Adrenal gland (tissue), 12 donors: ENCODE results near the gene IL34. TPM values are rescaled to one million over a fixed set of nuclear protein-coding genes. Genes with fewer than 3 reads are reported as not detected.

Source experiments
- DNase-seq, 7 donors: peaks; one replicate each; pipeline ENCODE4 v3.0.0-alpha.2; 2019 to 2020
- H3K27ac ChIP-seq, 5 donors: fragments of 200-600 bp; sonication (generic) in 4 of 5; 1 replicate in 3 of 5; 2 replicates in 2 of 5; pipeline versions ENCODE4 v1.5.1 to v1.8.0; 2016 to 2020; ENCODE audit warnings: mild to moderate bottlenecking in 1 of 5
- H3K27me3 ChIP-seq: fragments of 200-600 bp; 2 replicates; pipeline ENCODE4 v1.8.0; 2021
- H3K36me3 ChIP-seq, 2 donors: fragments of 200-600 bp; replicated peaks in 1 of 2; 1 replicate in 1 of 2; 2 replicates in 1 of 2; pipeline versions ENCODE4 v1.5.1 to v1.8.0; 2018 to 2022
- H3K4me1 ChIP-seq, 2 donors: fragments of 200-600 bp; replicated peaks in 1 of 2; 1 replicate in 1 of 2; 2 replicates in 1 of 2; pipeline versions ENCODE4 v1.5.1 to v1.8.0; 2018 to 2021
- H3K4me3 ChIP-seq, 4 donors: fragments of 200-600 bp; sonication (generic) in 3 of 4; one replicate each; pipeline ENCODE4 v1.5.1; 2016 to 2018
- H3K9me3 ChIP-seq, 3 donors: fragments of 200-600 bp; sonication (generic) in 1 of 3; replicated peaks in 1 of 3; 1 replicate in 2 of 3; 2 replicates in 1 of 3; pipeline versions ENCODE4 v1.5.1 to v1.8.0; 2016 to 2021
- CTCF ChIP-seq, 6 experiments: fragments of 450-650 bp in 4 of 6; fragments of 200-600 bp in 2 of 6; sonication (generic) in 1 of 6; IDR thresholded peaks; 1 replicate in 5 of 6; 2 replicates in 1 of 6; pipeline versions ENCODE4 v1.5.1 to v1.8.0; 2016 to 2021; ENCODE audit warnings: antibody characterized with exemption in 6 of 6, mild to moderate bottlenecking in 2 of 6, moderate library complexity in 1 of 6
- POLR2A ChIP-seq, 2 donors: fragments of 450-650 bp; IDR thresholded peaks; one replicate each; pipeline ENCODE4 v1.6.1; 2017; ENCODE audit warnings: antibody characterized with exemption in 2 of 2, mild to moderate bottlenecking in 2 of 2, moderate library complexity in 1 of 2
- WGBS, 4 donors: extraction: QIAGEN DNeasy Blood & Tissue Kit in 2 of 4; methylation state at CpG; one replicate each; pipeline versions ENCODE4 v1.1.5 to v1.1.7; 2013 to 2017; 5-methylcytosine and 5-hydroxymethylcytosine counted together
- intact Hi-C, 2 donors: fragments of 100-400 bp; cut with DNase I; formaldehyde crosslinking; loops; one replicate each; pipeline versions ENCODE4 v1.14.1 to v1.15.0; 2022 to 2023
- polyA plus RNA-seq, 3 donors: library from polyadenylated mRNA; stranded (reverse); fragments of 200-250 nt in 2 of 3; fragments of 350-450 nt in 1 of 3; fragmentation: Illumina TruSeq in 1 of 3; extraction: RNeasy Lipid Tissue Mini Kit (QIAGEN cat#74804) in 1 of 3; gene quantifications; one replicate each; pipeline ENCODE4 v1.2.3, GENCODE V29; 2013 to 2014
- total RNA-seq, 9 donors: library from RNA; depleted of rRNA in 4 of 9; stranded (reverse); fragments of >200 nt in 4 of 9; fragments of 120-200 nt in 1 of 9; fragmentation: NEBNext Ultra II Directional in 1 of 9; extraction: Animal tissue kit (Norgen Biotek cat#: 25700) in 1 of 9; gene quantifications; one replicate each; pipeline versions ENCODE4 v1.1.0 to v1.2.4, GENCODE V29; 2013 to 2023
- donor health status: healthy with polysubstance abuse.
- donor health status: Bipolar disorder and iron deficiency.
- donor health status: DM: yes; HTN: yes; CAD: no.
- donor health status: DM: no; HTN: no; CAD: no.
- donor health status: DM: no; HTN: no; CAD: no.
- donor health status: DM: yes; HTN: yes; CAD: no.

Gene IL34
- total and polyA plus RNA-seq, 12 donors, result 1.2 to 62.9 (median 35.7) TPM

GRCh38 chr16:70709942-70710341 is 63.6 kb downstream of the IL34 start:
- no peaks in the 10 kb centered on the region for H3K9me3 ChIP-seq
- TF ChIP-seq POLR2A (IDR thresholded peaks at IDR 0.05) (no peak), CTCF (IDR thresholded peaks at IDR 0.05) (no peak)
- no peak overlapping the region for H3K4me3 ChIP-seq
- peaks cover 12 to 31% of the 10 kb centered on the region in 2 donors for H3K4me1 ChIP-seq
- intact Hi-C loops, result no loop called here
- no peaks in the 10 kb centered on the region for H3K27me3 ChIP-seq
- WGBS, 4 donors, result 41 to 75% (median 54%) methylated on average over 4 to 7 of the region's 7 CpGs; no CpG with 5 or more reads in 1 of the 4 donors
- no peak for DNase-seq
- no peaks in the 10 kb centered on the region for H3K36me3 ChIP-seq
- peak overlapping the region in 2 of 5 donors; percentile 26 to 75 for H3K27ac ChIP-seq

Other genes starting within 250 kb of the IL34 start
- 10 to 100 TPM; 14.0 to 30.8 (median 27.4) TPM for gene ST3GAL2, start 207.5 kb upstream of the IL34 start, total RNA-seq
- 10 to 100 TPM in 1 of 3 donors, 1 to 10 TPM in 2; 5.3 to 12.3 (median 8.0) TPM for gene ST3GAL2, start 207.5 kb upstream of the IL34 start, polyA plus RNA-seq
- gene FCSK, start 192.0 kb upstream of the IL34 start, total RNA-seq, result 10 to 100 TPM in 8 of 9 donors, 1 to 10 TPM in 1; 9.0 to 33.5 (median 22.2) TPM
- gene FCSK, start 192.0 kb upstream of the IL34 start, polyA plus RNA-seq, result 10 to 100 TPM in 2 of 3 donors, 1 to 10 TPM in 1; 5.2 to 34.8 (median 23.8) TPM
- gene COG4, start 123.0 kb upstream of the IL34 start, total RNA-seq, result 100 to 1,000 TPM in 1 of 9 donors, 10 to 100 TPM in 8; 42.3 to 195 (median 69.0) TPM
- 100 to 1,000 TPM in 1 of 3 donors, 10 to 100 TPM in 2; 28.2 to 128 (median 86.2) TPM for gene COG4, start 123.0 kb upstream of the IL34 start, polyA plus RNA-seq
- 100 to 1,000 TPM in 6 of 9 donors, 10 to 100 TPM in 3; 66.2 to 242 (median 172) TPM for gene SF3B3, start 122.7 kb upstream of the IL34 start, total RNA-seq
- 100 to 1,000 TPM in 2 of 3 donors, 10 to 100 TPM in 1; 82.1 to 200 (median 101) TPM for gene SF3B3, start 122.7 kb upstream of the IL34 start, polyA plus RNA-seq
- 100 to 1,000 TPM in 1 of 9 donors, 10 to 100 TPM in 8; 11.6 to 127 (median 74.8) TPM for gene MTSS2, start 39.5 kb downstream of the IL34 start, total RNA-seq
- gene MTSS2, start 39.5 kb downstream of the IL34 start, polyA plus RNA-seq, result 100 to 1,000 TPM in 1 of 3 donors, 10 to 100 TPM in 2; 32.4 to 145 (median 39.2) TPM
- gene VAC14, start 154.6 kb downstream of the IL34 start, total RNA-seq, result 10 to 100 TPM; 25.3 to 74.8 (median 49.3) TPM
- 10 to 100 TPM; 24.6 to 74.3 (median 66.2) TPM for gene VAC14, start 154.6 kb downstream of the IL34 start, polyA plus RNA-seq